SU-DHL-6 (cell line): Measurements from ENCODE around the gene NUDT8.

Experiments
- EZH2phosphoT487 ChIP-seq: fragments of 200-600 bp; sonication (generic), shearing (Covaris generic); conservative IDR thresholded peaks from 2 replicates; pipeline ENCODE4 v1.6.1; 2018; ENCODE audit warnings: mild to moderate bottlenecking, antibody characterized with exemption, low read length, moderate library complexity, mixed read lengths
- TF ChIP-seq, protein P1 (sequence below): fragments of 200-600 bp; sonication (generic); IDR thresholded peaks from one replicate; pipeline ENCODE4 v1.5.1; 2017; ENCODE audit warnings: antibody characterized with exemption, mild to moderate bottlenecking, low read length, moderate library complexity; ENCODE audit not compliant: insufficient read depth, poor library complexity, severe bottlenecking

DNA sequence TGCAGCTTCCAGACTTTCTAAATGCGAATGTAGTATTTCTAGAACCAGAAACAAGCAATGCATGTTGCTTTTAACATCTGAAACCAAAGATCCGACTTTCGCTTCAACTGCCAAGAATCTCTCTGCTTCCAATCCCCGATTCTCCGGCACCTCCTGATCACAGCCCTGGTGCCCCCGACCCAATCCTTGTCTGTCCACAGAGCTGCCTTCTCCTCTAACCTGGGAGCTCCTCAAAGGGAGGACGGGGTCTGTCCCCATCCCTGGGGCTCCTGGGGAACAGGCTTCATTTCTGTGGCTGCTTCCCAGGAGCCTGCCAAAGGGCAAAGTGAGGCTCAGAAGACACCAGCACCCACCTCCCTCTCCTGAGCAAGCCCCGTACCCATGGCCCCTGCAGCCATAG lies 44.2 kb upstream of the NUDT8 start:
- TF ChIP-seq, protein P1, sequence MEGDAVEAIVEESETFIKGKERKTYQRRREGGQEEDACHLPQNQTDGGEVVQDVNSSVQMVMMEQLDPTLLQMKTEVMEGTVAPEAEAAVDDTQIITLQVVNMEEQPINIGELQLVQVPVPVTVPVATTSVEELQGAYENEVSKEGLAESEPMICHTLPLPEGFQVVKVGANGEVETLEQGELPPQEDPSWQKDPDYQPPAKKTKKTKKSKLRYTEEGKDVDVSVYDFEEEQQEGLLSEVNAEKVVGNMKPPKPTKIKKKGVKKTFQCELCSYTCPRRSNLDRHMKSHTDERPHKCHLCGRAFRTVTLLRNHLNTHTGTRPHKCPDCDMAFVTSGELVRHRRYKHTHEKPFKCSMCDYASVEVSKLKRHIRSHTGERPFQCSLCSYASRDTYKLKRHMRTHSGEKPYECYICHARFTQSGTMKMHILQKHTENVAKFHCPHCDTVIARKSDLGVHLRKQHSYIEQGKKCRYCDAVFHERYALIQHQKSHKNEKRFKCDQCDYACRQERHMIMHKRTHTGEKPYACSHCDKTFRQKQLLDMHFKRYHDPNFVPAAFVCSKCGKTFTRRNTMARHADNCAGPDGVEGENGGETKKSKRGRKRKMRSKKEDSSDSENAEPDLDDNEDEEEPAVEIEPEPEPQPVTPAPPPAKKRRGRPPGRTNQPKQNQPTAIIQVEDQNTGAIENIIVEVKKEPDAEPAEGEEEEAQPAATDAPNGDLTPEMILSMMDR = no peak
- no peak for TF ChIP-seq EZH2phosphoT487
